GM23248 (cell line): Measurements from ENCODE around the gene FNDC3B. TPM values are rescaled to one million over a fixed set of nuclear protein-coding genes. Genes with fewer than 3 reads are reported as not detected.

Experiments used
- DNase-seq: peaks from one replicate; pipeline ENCODE4 v3.0.0-alpha.2; 2015
- H2AFZ ChIP-seq: fragments of 200-600 bp; sonication (generic); 2 replicates; pipeline ENCODE4 v1.6.1; 2016; ENCODE audit warnings: antibody characterized with exemption
- H3F3A ChIP-seq: fragments of 200-600 bp; sonication (generic); 2 replicates; pipeline ENCODE4 v1.6.1; 2016; ENCODE audit warnings: mild to moderate bottlenecking, antibody characterized with exemption, mixed run types; ENCODE audit not compliant: insufficient read depth
- H3K27ac ChIP-seq: fragments of 200-600 bp; sonication (generic); 2 replicates; pipeline ENCODE4 v1.5.1; 2016; ENCODE audit warnings: mild to moderate bottlenecking
- H3K27me3 ChIP-seq: fragments of 200-600 bp; sonication (generic); replicated peaks from 2 replicates; pipeline ENCODE4 v1.6.1; 2016; ENCODE audit warnings: mild to moderate bottlenecking; ENCODE audit not compliant: insufficient read depth
- H3K36me3 ChIP-seq: fragments of 200-600 bp; sonication (generic); 2 replicates; pipeline ENCODE4 v1.6.1; 2016; ENCODE audit warnings: low read depth, mild to moderate bottlenecking
- H3K4me1 ChIP-seq: fragments of 200-600 bp; sonication (generic); 2 replicates; pipeline ENCODE4 v1.6.1; 2016; ENCODE audit warnings: mild to moderate bottlenecking; ENCODE audit not compliant: insufficient read depth
- H3K4me2 ChIP-seq: fragments of 200-600 bp; sonication (generic); one replicate; pipeline ENCODE4 v1.6.1; 2016; ENCODE audit warnings: mild to moderate bottlenecking; ENCODE audit not compliant: unreplicated experiment
- H3K4me3 ChIP-seq: fragments of 200-600 bp; sonication (generic); 2 replicates; pipeline ENCODE4 v1.5.1; 2016; ENCODE audit warnings: mild to moderate bottlenecking
- H3K79me2 ChIP-seq: fragments of 200-600 bp; sonication (generic); 2 replicates; pipeline ENCODE4 v1.6.1; 2016; ENCODE audit warnings: mild to moderate bottlenecking; ENCODE audit not compliant: insufficient read depth
- H3K9ac ChIP-seq: fragments of 200-600 bp; sonication (generic); 2 replicates; pipeline ENCODE4 v1.6.1; 2016; ENCODE audit warnings: mild to moderate bottlenecking
- H3K9me2 ChIP-seq: fragments of 200-600 bp; sonication (generic); 2 replicates; pipeline ENCODE4 v1.6.1; 2016; ENCODE audit warnings: mixed run types, mild to moderate bottlenecking, moderate library complexity; ENCODE audit not compliant: insufficient read depth
- H3K9me3 ChIP-seq: fragments of 200-600 bp; sonication (generic); one replicate; pipeline ENCODE4 v1.6.1; 2017; ENCODE audit warnings: low read depth
- H4K20me1 ChIP-seq: fragments of 200-600 bp; sonication (generic); 2 replicates; pipeline ENCODE4 v1.6.0; 2016; ENCODE audit not compliant: insufficient read depth
- EZH2 ChIP-seq: fragments of 200-600 bp; sonication (generic); IDR thresholded peaks from 2 replicates; pipeline ENCODE4 v1.6.1; 2018; ENCODE audit warnings: antibody characterized with exemption, mild to moderate bottlenecking; ENCODE audit not compliant: insufficient read depth, poor library complexity, severe bottlenecking
- EZH2phosphoT487 ChIP-seq: fragments of 200-600 bp; sonication (generic); IDR thresholded peaks from 2 replicates; pipeline ENCODE4 v1.6.1; 2018; ENCODE audit warnings: antibody characterized with exemption, moderate library complexity, mild to moderate bottlenecking, low read depth; ENCODE audit not compliant: insufficient read depth
- WGBS, 2 experiments: methylation state at CpG; one replicate each; pipeline ENCODE4 v1.1.6; 2015 to 2017; ENCODE audit warnings: low lambda C conversion rate in 2 of 2, low coverage in 1 of 2; ENCODE audit errors: missing lambda C conversion rate in 2 of 2; 5-methylcytosine and 5-hydroxymethylcytosine counted together
- in situ Hi-C: fragments of 300-500 bp; cut with MboI; formaldehyde crosslinking; loops from 2 replicates; pipeline ENCODE4 v1.15.0; 2020
- polyA plus RNA-seq: library from polyadenylated mRNA; unstranded; fragments of >200 nt; fragmentation: Nextera tagmentation; extraction: Ambion mirVana; gene quantifications from 2 replicates; pipeline ENCODE4 v1.2.1, GENCODE V29; 2016
- total RNA-seq: library from RNA; depleted of rRNA; stranded (reverse); fragments of >200 nt; shearing (Covaris generic); gene quantifications from 2 replicates; pipeline ENCODE4 v1.2.3, GENCODE V29; 2014

The FNDC3B gene
- total and polyA plus RNA-seq, 2 experiments from 2014 or later: 85.5 to 123 TPM

GRCh38 chr3:172315401-172316091 is 276.2 kb downstream of the FNDC3B start:
- H3K4me3 ChIP-seq: no peak overlapping the region
- in situ Hi-C loops: no loop called here
- TF ChIP-seq EZH2phosphoT487 (no peak), EZH2 (no peak)
- H2AFZ ChIP-seq: no peak overlapping the region
- no peaks in the 10 kb centered on the region for H3K9me3 ChIP-seq
- H3K27ac ChIP-seq: no peak overlapping the region
- H3K9me2 ChIP-seq: no peaks in the 10 kb centered on the region
- peaks cover 39% of the 10 kb centered on the region for H3K36me3 ChIP-seq
- peaks cover 73% of the 10 kb centered on the region for H3F3A ChIP-seq
- H3K27me3 ChIP-seq: no peaks in the 10 kb centered on the region
- peak; percentile 73 for DNase-seq
- H3K79me2 ChIP-seq: peaks cover 36% of the 10 kb centered on the region
- peaks cover 40% of the 10 kb centered on the region for H3K4me1 ChIP-seq
- H3K9ac ChIP-seq: no peak overlapping the region
- H4K20me1 ChIP-seq: no peaks in the 10 kb centered on the region
- WGBS, 2 experiments: 62 to 65% methylated on average over 11 of the region's 11 CpGs
- H3K4me2 ChIP-seq: no peak overlapping the region

GRCh38 chr3:172316758-172317157 is 277.4 kb downstream of the FNDC3B start:
- Histone ChIP-seq H3K9me3 (no peaks in the 10 kb centered on the region), H3K4me3 (no peak overlapping the region), H3K36me3 (peaks cover 34% of the 10 kb centered on the region), H3K79me2 (peaks cover 39% of the 10 kb centered on the region), H4K20me1 (no peaks in the 10 kb centered on the region), H3K9me2 (no peaks in the 10 kb centered on the region), H3K4me1 (peaks cover 47% of the 10 kb centered on the region), H2AFZ (no peak overlapping the region), H3K27ac (peak overlapping the region; percentile 90), H3K4me2 (no peak overlapping the region), H3K9ac (no peak overlapping the region), H3K27me3 (no peaks in the 10 kb centered on the region), H3F3A (peaks cover 74% of the 10 kb centered on the region)
- TF ChIP-seq EZH2 (no peak), EZH2phosphoT487 (no peak)
- no peak for DNase-seq
- in situ Hi-C loops: no loop called here
- WGBS, 2 experiments: 85 to 89% methylated on average over 4 of the region's 4 CpGs

GRCh38 chr3:172317481-172317880 is 278.1 kb downstream of the FNDC3B start:
- no peak for DNase-seq
- Histone ChIP-seq H3K4me1 (peaks cover 47% of the 10 kb centered on the region), H2AFZ (no peak overlapping the region), H3K4me2 (peak overlapping the region; percentile 80), H3K4me3 (0 out of 2 replicates have a peak overlapping the region, but pooled peaks have one; percentile 18), H3K9me2 (no peaks in the 10 kb centered on the region), H3K9me3 (no peaks in the 10 kb centered on the region), H3K36me3 (peaks cover 37% of the 10 kb centered on the region), H3K9ac (peak overlapping the region; percentile 56), H3K79me2 (peaks cover 46% of the 10 kb centered on the region), H3K27ac (peak overlapping the region; percentile 90), H4K20me1 (no peaks in the 10 kb centered on the region), H3K27me3 (no peaks in the 10 kb centered on the region), H3F3A (peaks cover 68% of the 10 kb centered on the region)
- TF ChIP-seq EZH2phosphoT487: no peak
- no peak for TF ChIP-seq EZH2
- WGBS, 2 experiments: 85 to 86% methylated on average over 8 of the region's 8 CpGs
- in situ Hi-C loops: no loop called here

DNA sequence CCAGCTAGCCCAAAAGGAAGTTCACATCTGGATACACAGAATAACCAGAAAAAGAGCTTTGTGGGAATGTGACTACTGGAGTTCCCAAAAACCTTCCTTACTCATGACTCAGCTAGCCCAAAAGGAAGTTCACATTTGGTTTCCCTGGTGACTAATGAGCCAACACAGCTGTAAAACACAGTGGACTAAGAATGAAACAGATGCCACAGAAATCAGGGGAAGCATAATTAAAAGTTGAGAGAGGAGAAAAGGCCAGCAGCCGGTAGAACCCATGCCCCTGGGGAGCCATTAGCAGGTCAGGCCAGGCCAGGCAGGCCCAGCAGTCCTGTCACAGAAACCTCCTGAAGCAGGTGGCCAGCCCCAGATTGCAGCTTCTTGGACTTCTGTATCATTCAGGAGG is 278.6 kb downstream of the FNDC3B start:
- H3K4me2 ChIP-seq: peak overlapping the region; percentile 80
- peaks cover 64% of the 10 kb centered on the region for H3F3A ChIP-seq
- no peak for TF ChIP-seq EZH2
- TF ChIP-seq EZH2phosphoT487: no peak
- H3K27me3 ChIP-seq: no peaks in the 10 kb centered on the region
- peak overlapping the region; percentile 68 for H3K9ac ChIP-seq
- peaks cover 32% of the 10 kb centered on the region for H3K36me3 ChIP-seq
- no peaks in the 10 kb centered on the region for H3K9me3 ChIP-seq
- in situ Hi-C loops: no loop called here
- no peaks in the 10 kb centered on the region for H4K20me1 ChIP-seq
- peaks cover 47% of the 10 kb centered on the region for H3K4me1 ChIP-seq
- H2AFZ ChIP-seq: no peak overlapping the region
- WGBS, 2 experiments: 0% methylated on average over 1 of the region's 1 CpG
- peak overlapping the region; percentile 20; the same call in 1 of the 2 replicates for H3K4me3 ChIP-seq
- peaks cover 50% of the 10 kb centered on the region for H3K79me2 ChIP-seq
- H3K27ac ChIP-seq: peak overlapping the region; percentile 90
- peak; percentile 95 for DNase-seq
- no peaks in the 10 kb centered on the region for H3K9me2 ChIP-seq
